Measurements from ENCODE around the gene C1orf53. TPM values are rescaled to one million over a fixed set of nuclear protein-coding genes. Genes with fewer than 3 reads are reported as not detected.

C1orf53 gene
- total RNA-seq, 4 donors from 2014 or later: 2.5 to 7.0 TPM; not detected in 2

DNA sequence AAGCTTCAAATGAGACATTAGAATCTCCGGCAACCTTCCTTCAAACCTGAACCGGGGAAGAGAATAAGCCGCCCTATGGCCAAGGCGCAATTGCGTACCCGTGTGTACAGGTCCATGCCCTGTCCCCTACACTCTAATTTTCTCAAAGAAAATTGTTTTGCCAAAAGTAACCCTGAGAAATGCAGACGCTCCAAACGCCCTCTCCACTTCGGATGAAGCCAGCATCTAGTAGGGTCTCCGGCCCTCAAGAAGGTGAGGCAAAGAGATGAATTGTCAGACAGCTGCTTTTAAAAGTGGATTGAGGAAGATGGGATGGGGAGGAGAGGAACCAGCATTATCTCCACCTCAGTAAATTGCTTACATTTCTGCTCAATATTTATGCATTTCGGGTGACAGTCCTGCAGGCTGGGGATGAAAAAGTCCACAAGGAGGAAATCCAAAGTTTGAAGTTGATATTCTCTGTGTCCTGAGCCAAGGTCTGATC is 14.1 kb downstream of the C1orf53 start:
- H3K36me3 ChIP-seq: no peaks in the 10 kb centered on the region
- no peak for DNase-seq
- TF ChIP-seq CTCF (IDR thresholded peaks at IDR 0.05): no peak
- no peak for TF ChIP-seq EP300 (IDR thresholded peaks at IDR 0.05; ENCODE audit: low read depth)
- no peak for TF ChIP-seq POLR2A (IDR thresholded peaks at IDR 0.05)
- no peak for TF ChIP-seq POLR2AphosphoS5 (IDR thresholded peaks at IDR 0.05)
- 6% methylated on average over 11 of the region's 11 CpGs; no CpG with 5 or more reads in 1 of the 2 donors for WGBS, 2 donors (ENCODE audit: low coverage in 1 of 2)
- H3K9me3 ChIP-seq: no peaks in the 10 kb centered on the region
- no peak overlapping the region for H3K27ac ChIP-seq
- peak overlapping the region in 1 of 4 donors; percentile 39 for H3K4me3 ChIP-seq
- in situ Hi-C loops (cut with MboI; ENCODE audit: low pct_ligation_motif_present in 1 of 4, low pct_unique_long_range_greater_than_20kb in 1 of 4, low sequenced_read_pairs in 3 of 4): no loop called here
- H3K4me1 ChIP-seq: peaks cover 22 to 75% (median 48%) of the 10 kb centered on the region in 4 donors
- intact Hi-C loops (cut with DNase I; ENCODE audit: low total_unique reads): no loop called here
- H3K27me3 ChIP-seq: peaks cover 100% of the 10 kb centered on the region

GRCh38 chr1:197917805-197918651 is 15.6 kb downstream of the C1orf53 start:
- H3K4me3 ChIP-seq: peak overlapping the region in 3 of 4 donors; percentile 16 to 53 (median 20)
- no peaks in the 10 kb centered on the region for H3K9me3 ChIP-seq
- no peak for DNase-seq
- TF ChIP-seq CTCF (IDR thresholded peaks at IDR 0.05) (no peak), POLR2A (IDR thresholded peaks at IDR 0.05) (no peak), EP300 (IDR thresholded peaks at IDR 0.05; ENCODE audit: low read depth) (no peak), POLR2AphosphoS5 (IDR thresholded peaks at IDR 0.05) (no peak)
- peaks cover 20 to 60% (median 40%) of the 10 kb centered on the region in 4 donors for H3K4me1 ChIP-seq
- no peak overlapping the region for H3K27ac ChIP-seq
- no peaks in the 10 kb centered on the region for H3K36me3 ChIP-seq
- 2% methylated on average over 48 of the region's 64 CpGs; no CpG with 5 or more reads in 1 of the 2 donors for WGBS, 2 donors (ENCODE audit: low coverage in 1 of 2)
- intact Hi-C loops (cut with DNase I; ENCODE audit: low total_unique reads): no loop called here
- peaks cover 100% of the 10 kb centered on the region for H3K27me3 ChIP-seq
- in situ Hi-C loops (cut with MboI; ENCODE audit: low pct_ligation_motif_present in 1 of 4, low pct_unique_long_range_greater_than_20kb in 1 of 4, low sequenced_read_pairs in 3 of 4): no loop called here

- peaks cover 20 to 54% (median 37%) of the 10 kb centered on the region in 4 donors for H3K4me1 ChIP-seq
- in situ Hi-C loops (cut with MboI; ENCODE audit: low pct_ligation_motif_present in 1 of 4, low pct_unique_long_range_greater_than_20kb in 1 of 4, low sequenced_read_pairs in 3 of 4): no loop called here
- no peaks in the 10 kb centered on the region for H3K36me3 ChIP-seq
- H3K4me3 ChIP-seq: peak overlapping the region in 1 of 4 donors; percentile 53
- H3K27ac ChIP-seq: no peak overlapping the region
- no peaks in the 10 kb centered on the region for H3K9me3 ChIP-seq
- TF ChIP-seq POLR2AphosphoS5 (IDR thresholded peaks at IDR 0.05): no peak
- TF ChIP-seq CTCF (IDR thresholded peaks at IDR 0.05): no peak
- TF ChIP-seq EP300 (IDR thresholded peaks at IDR 0.05; ENCODE audit: low read depth): no peak
- TF ChIP-seq POLR2A (IDR thresholded peaks at IDR 0.05): no peak
- DNase-seq: no peak
- H3K27me3 ChIP-seq: peaks cover 100% of the 10 kb centered on the region
- intact Hi-C loops (cut with DNase I; ENCODE audit: low total_unique reads): no loop called here
- 13% methylated on average over 16 of the region's 16 CpGs; no CpG with 5 or more reads in 1 of the 2 donors for WGBS, 2 donors (ENCODE audit: low coverage in 1 of 2)
Measured at GRCh38 chr1:197918807-197919345, 16.4 kb downstream of the C1orf53 start.

GRCh38 chr1:197919346-197920066 is 17.1 kb downstream of the C1orf53 start:
- WGBS, 2 donors (ENCODE audit: low coverage in 1 of 2): 8 to 10% methylated on average over 8 to 35 of the region's 35 CpGs
- no peak for DNase-seq
- H3K4me3 ChIP-seq: no peak overlapping the region

More at GRCh38 chr1:197919346-197920066, 17.1 kb downstream of the C1orf53 start:
- Histone ChIP-seq H3K27me3 (peaks cover 96% of the 10 kb centered on the region), H3K27ac (no peak overlapping the region), H3K4me1 (peaks cover 20 to 54% (median 37%) of the 10 kb centered on the region in 4 donors), H3K36me3 (no peaks in the 10 kb centered on the region), H3K9me3 (no peaks in the 10 kb centered on the region)
- TF ChIP-seq POLR2A (IDR thresholded peaks at IDR 0.05) (no peak), CTCF (IDR thresholded peaks at IDR 0.05) (no peak), POLR2AphosphoS5 (IDR thresholded peaks at IDR 0.05) (peak in 1 of 3 donors; percentile 21)
- in situ Hi-C loops (cut with MboI; ENCODE audit: low pct_ligation_motif_present in 1 of 4, low pct_unique_long_range_greater_than_20kb in 1 of 4, low sequenced_read_pairs in 3 of 4) (loop anchor here in 1 of 4 donors (10.0 kb wide), 1 partner anchor 395 kb away; no protein-coding TSS in a partner anchor), intact Hi-C loops (cut with DNase I; ENCODE audit: low total_unique reads) (no loop called here)
